ENCODE data around the gene KRT33A. TPM values are rescaled to one million over a fixed set of nuclear protein-coding genes. Genes with fewer than 3 reads are reported as not detected.
"Not testable (repeated sequence)": the region's sequence is repeated elsewhere in the genome, so short reads cannot be mapped to it uniquely, and the experiment has no call there.

Gene KRT33A
- total and polyA plus RNA-seq, 3 donors from 2014 or later = 0.50 to 3.1 (median 2.3) TPM

- H3K4me3 ChIP-seq = no peak overlapping the region
- H3K36me3 ChIP-seq (ENCODE audit: low read depth, missing control alignments) = no peaks in the 10 kb centered on the region
- H3K4me1 ChIP-seq = no peaks in the 10 kb centered on the region
- H3K27me3 ChIP-seq = no peaks in the 10 kb centered on the region
- DNase-seq = no peak
- intact Hi-C loops (cut with DNase I; ENCODE audit: low total_unique reads) = no loop called here
- 90 to 95% methylated on average over 2 of the region's 2 CpGs for WGBS, 2 donors
- TF ChIP-seq POLR2A (IDR thresholded peaks at IDR 0.05) = no peak
- no peak for TF ChIP-seq CTCF (IDR thresholded peaks at IDR 0.05)
- no peak overlapping the region for H3K27ac ChIP-seq
- H3K9me3 ChIP-seq = no peaks in the 10 kb centered on the region
These were observed 549 bp upstream of the KRT33A start for GRCh38 chr17:41351177-41351576.

GRCh38 chr17:41347869-41348760 is 2.5 kb downstream of the KRT33A start:
- TF ChIP-seq CTCF (IDR thresholded peaks at IDR 0.05) = no peak
- TF ChIP-seq POLR2A (IDR thresholded peaks at IDR 0.05) = no peak
- Histone ChIP-seq H3K36me3 (ENCODE audit: low read depth, missing control alignments) (no peaks in the 10 kb centered on the region), H3K27me3 (no peaks in the 10 kb centered on the region), H3K27ac (no peak overlapping the region), H3K9me3 (no peaks in the 10 kb centered on the region), H3K4me3 (no peak overlapping the region), H3K4me1 (no peaks in the 10 kb centered on the region)
- intact Hi-C loops (cut with DNase I; ENCODE audit: low total_unique reads) = no loop called here
- DNase-seq = no peak
- 84 to 87% methylated on average over 7 of the region's 7 CpGs for WGBS, 2 donors

DNA sequence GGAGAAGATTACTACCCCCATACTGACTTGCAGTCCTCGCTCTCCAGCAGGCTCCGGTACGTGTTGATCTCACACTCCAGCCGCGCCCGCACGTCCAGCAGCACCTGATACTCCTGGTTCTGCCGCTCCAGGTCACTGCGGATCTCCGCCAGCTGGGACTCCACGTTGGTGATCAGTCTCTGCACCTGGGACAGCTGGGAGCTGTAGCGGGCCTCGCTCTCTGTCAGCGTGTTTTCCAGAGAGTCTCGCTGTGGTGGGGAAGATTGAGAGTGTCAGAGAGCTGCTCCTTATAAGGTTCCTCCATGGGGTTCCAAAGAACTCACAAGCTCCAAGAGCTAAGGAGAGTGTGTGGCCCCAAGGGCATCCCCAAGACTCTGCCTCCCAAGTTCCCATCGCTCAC is 4.2 kb downstream of the KRT33A start:
- H3K4me3 ChIP-seq; H3K36me3 ChIP-seq (ENCODE audit: low read depth, missing control alignments); intact Hi-C loops (cut with DNase I; ENCODE audit: low total_unique reads); H3K27me3 ChIP-seq; H3K4me1 ChIP-seq; H3K9me3 ChIP-seq; DNase-seq; H3K27ac ChIP-seq: not testable (repeated sequence)
- WGBS, 2 donors = 87 to 89% methylated on average over 14 to 16 of the region's 16 CpGs

DNA sequence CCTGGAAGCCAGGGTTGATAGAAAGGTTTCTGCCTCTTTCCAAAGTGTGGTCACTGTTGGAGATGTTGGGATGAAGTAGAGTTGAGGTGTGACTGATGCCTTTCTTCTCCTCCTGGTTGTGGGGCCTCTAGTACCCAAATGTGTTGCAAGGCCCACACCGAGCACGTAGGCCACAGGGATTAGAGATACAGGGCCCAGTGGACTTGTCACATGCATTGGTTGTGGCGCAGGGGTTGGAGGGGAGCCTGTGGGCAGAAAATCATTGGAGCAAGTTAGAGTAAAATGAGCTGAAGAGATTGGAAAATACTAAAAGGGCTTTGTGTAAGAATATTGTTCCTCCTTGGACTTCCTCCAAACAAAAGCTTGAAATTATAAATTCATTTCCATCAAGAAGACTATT is 4.6 kb downstream of the KRT33A start:
- no peaks in the 10 kb centered on the region for H3K27me3 ChIP-seq
- intact Hi-C loops (cut with DNase I; ENCODE audit: low total_unique reads) = no loop called here
- 87 to 95% methylated on average over 3 of the region's 3 CpGs for WGBS, 2 donors
- no peaks in the 10 kb centered on the region for H3K36me3 ChIP-seq (ENCODE audit: low read depth, missing control alignments)
- no peaks in the 10 kb centered on the region for H3K4me1 ChIP-seq
- no peak for TF ChIP-seq CTCF (IDR thresholded peaks at IDR 0.05)
- TF ChIP-seq POLR2A (IDR thresholded peaks at IDR 0.05) = no peak
- H3K27ac ChIP-seq = no peak overlapping the region
- H3K4me3 ChIP-seq = no peak overlapping the region
- DNase-seq = no peak
- H3K9me3 ChIP-seq = no peaks in the 10 kb centered on the region

GRCh38 chr17:41343029-41343428 is 7.6 kb downstream of the KRT33A start:
- DNase-seq = no peak
- WGBS, 2 donors = 39 to 54% methylated on average over 3 of the region's 3 CpGs
- Histone ChIP-seq H3K4me1 (no peaks in the 10 kb centered on the region), H3K36me3 (ENCODE audit: low read depth, missing control alignments) (no peaks in the 10 kb centered on the region), H3K4me3 (no peak overlapping the region), H3K27me3 (no peaks in the 10 kb centered on the region), H3K27ac (no peak overlapping the region), H3K9me3 (no peaks in the 10 kb centered on the region)
- intact Hi-C loops (cut with DNase I; ENCODE audit: low total_unique reads) = no loop called here
- TF ChIP-seq POLR2A (IDR thresholded peaks at IDR 0.05) (no peak), CTCF (IDR thresholded peaks at IDR 0.05) (no peak)
